HG03066 (cell line): ENCODE measurements around the gene SLIT3.
"Not testable (repeated sequence)": the region's sequence is repeated elsewhere in the genome, so short reads cannot be mapped to it uniquely, and the experiment has no call there.

Experiments used
- ATAC-seq: cut with Tn5 transposase; IDR thresholded peaks from one replicate; pipeline ENCODE4 v1.9.1; 2021; ENCODE audit warnings: low read depth; ENCODE audit not compliant: unreplicated experiment

The SLIT3 gene

GRCh38 chr5:169223595-169223953 lies 77.4 kb downstream of the SLIT3 start:
- ATAC-seq: no peak

GRCh38 chr5:169222934-169223594 lies 77.9 kb downstream of the SLIT3 start:
- no peak for ATAC-seq

- ATAC-seq: no peak
Measured at GRCh38 chr5:169221519-169221918, 79.4 kb downstream of the SLIT3 start.

GRCh38 chr5:169219961-169220360 lies 81.0 kb downstream of the SLIT3 start:
- ATAC-seq: no peak

- no peak for ATAC-seq
Measured at GRCh38 chr5:169219351-169219750, 81.6 kb downstream of the SLIT3 start.

GRCh38 chr5:169218861-169219260 lies 82.1 kb downstream of the SLIT3 start:
- no peak for ATAC-seq

GRCh38 chr5:169218176-169218575 lies 82.8 kb downstream of the SLIT3 start:
- ATAC-seq: no peak

- no peak for ATAC-seq
Measured at GRCh38 chr5:169216866-169217265, 84.1 kb downstream of the SLIT3 start.

GRCh38 chr5:169213479-169213878 lies 87.5 kb downstream of the SLIT3 start:
- no peak for ATAC-seq

GRCh38 chr5:169211761-169212160 lies 89.2 kb downstream of the SLIT3 start:
- not testable (repeated sequence) for ATAC-seq

GRCh38 chr5:169204788-169205400 lies 96.0 kb downstream of the SLIT3 start:
- ATAC-seq: no peak

GRCh38 chr5:169202969-169203368 lies 98.0 kb downstream of the SLIT3 start:
- ATAC-seq: no peak

- no peak for ATAC-seq
Measured at GRCh38 chr5:169201597-169201996, 99.3 kb downstream of the SLIT3 start.

- no peak for ATAC-seq
Measured at GRCh38 chr5:169200125-169200778, 100.7 kb downstream of the SLIT3 start.

GRCh38 chr5:169197343-169197742 lies 103.6 kb downstream of the SLIT3 start:
- no peak for ATAC-seq

- no peak for ATAC-seq
Measured at GRCh38 chr5:169196059-169196458, 104.9 kb downstream of the SLIT3 start.

GRCh38 chr5:169195601-169196000 lies 105.3 kb downstream of the SLIT3 start:
- no peak for ATAC-seq

- ATAC-seq: no peak
Measured at GRCh38 chr5:169192536-169192935, 108.4 kb downstream of the SLIT3 start.

- ATAC-seq: no peak
Measured at GRCh38 chr5:169190849-169191248, 110.1 kb downstream of the SLIT3 start.

GRCh38 chr5:169185626-169186025 lies 115.3 kb downstream of the SLIT3 start:
- ATAC-seq: no peak

- ATAC-seq: no peak
Measured at GRCh38 chr5:169183576-169183975, 117.4 kb downstream of the SLIT3 start.

- no peak for ATAC-seq
Measured at GRCh38 chr5:169182797-169183196, 118.1 kb downstream of the SLIT3 start.
